ENCODE measurements around the gene FOXO1. TPM values are rescaled to one million over a fixed set of nuclear protein-coding genes. Genes with fewer than 3 reads are reported as not detected.
"Not testable (repeated sequence)": the region's sequence is repeated elsewhere in the genome, so short reads cannot be mapped to it uniquely, and the experiment has no call there.

Gene FOXO1
- polyA plus RNA-seq (2012; ENCODE audit: missing spikeins) = 7.0 TPM

DNA sequence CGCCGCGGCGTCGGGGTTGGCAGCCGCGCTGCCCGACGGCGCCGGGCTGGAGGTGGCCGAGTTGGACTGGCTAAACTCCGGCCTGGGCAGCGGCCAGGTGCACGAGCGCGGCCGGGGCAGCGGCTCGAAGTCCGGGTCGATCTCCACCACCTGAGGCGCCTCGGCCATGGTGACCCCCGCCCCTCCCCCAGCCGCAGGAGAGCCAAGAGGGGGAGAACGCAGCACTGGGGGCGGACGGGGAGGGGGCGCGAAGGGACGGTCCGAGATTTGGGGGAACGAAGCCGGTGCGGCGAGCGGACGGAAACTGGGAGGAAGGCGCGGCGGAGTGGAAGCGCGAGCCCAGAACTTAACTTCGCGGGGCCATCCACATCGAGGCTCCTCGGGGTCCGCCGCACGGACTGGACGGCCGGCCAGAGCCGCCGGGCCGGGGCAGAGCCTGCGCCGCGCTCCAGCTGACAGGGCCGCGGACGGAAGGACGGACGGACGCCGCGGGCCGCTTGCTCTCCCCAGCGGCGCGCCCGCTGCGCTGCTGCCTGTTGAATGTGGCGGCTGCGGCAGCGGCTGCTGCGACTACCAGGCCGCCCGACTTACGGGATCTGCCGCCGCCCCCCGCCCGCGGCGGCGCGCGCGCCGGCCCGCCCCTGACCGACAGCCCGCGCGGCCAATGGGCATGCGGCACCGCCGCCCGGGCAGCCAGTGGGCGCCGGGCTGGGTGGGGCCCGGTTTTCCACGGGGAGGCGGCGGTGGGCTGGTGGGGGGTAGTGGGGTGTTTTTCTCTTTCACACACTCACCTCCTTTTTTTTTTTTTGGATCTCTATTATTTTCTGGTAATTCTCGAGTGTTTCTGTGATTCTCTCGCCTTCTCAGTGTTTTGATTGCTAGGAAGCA, at the start of gene FOXO1:
Gene FOXO1 (minus strand): TSS at position 597 of the 888 bp plus-strand sequence. CDS start 429 bp downstream, at position 168.
- FAIRE-seq = peak; percentile 80
- peak; percentile 94 for DNase-seq (ENCODE audit: insufficient read length)
- peak; percentile 95 for TF ChIP-seq TAF1 (IDR thresholded peaks at IDR 0.05; ENCODE audit: borderline replicate concordance, low read depth, low read length)
- peak; percentile 88 for TF ChIP-seq POLR2AphosphoS5 (IDR thresholded peaks at IDR 0.05; ENCODE audit: low read depth, low read length)
- peak; percentile 96 for TF ChIP-seq POLR2A (IDR thresholded peaks at IDR 0.05; ENCODE audit: low read depth, low read length)

DNA sequence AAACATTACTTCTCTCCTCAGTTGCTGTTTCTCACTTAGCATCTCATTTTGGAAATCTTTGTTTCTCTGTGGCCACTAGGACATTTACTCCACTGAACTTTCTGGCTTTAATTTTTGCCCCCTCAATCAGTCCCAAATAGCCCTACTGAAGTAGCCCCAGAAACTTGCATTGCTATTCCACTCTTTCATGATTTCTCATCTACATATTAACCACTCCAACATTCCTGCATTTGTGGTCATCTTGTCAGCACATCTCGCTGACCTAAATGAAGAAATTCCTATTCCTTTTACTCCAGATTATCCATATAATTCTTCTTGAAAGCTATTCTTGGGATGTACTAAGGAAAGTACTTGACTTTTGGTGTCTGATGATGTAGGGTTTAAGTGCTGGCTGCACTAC, 48.0 kb upstream of the FOXO1 start:
- not testable (repeated sequence) for FAIRE-seq; DNase-seq (ENCODE audit: insufficient read length)

DNA sequence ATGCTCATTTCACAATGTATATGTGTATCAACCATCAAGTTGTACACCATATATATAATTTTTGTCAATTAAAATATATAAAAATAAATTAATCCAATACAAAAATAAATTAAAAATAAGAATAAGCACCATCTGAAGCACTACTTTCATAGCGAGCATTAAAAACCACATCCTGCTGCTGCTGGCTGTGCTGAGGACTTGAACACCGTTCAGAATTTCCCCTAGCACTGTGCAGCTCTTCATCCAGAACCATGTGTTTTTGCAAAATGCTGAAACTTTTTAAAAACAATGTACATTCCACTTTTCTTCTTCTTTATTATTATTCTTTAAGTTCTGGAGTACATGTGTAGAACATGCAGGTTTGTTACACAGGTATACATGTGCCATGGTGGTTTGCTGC, 40.0 kb upstream of the FOXO1 start:
- FAIRE-seq (no peak), DNase-seq (ENCODE audit: insufficient read length) (no peak)
- TF ChIP-seq POLR2A (IDR thresholded peaks at IDR 0.05; ENCODE audit: low read depth, low read length) = no peak
- TF ChIP-seq TAF1 (IDR thresholded peaks at IDR 0.05; ENCODE audit: borderline replicate concordance, low read depth, low read length) = no peak
- TF ChIP-seq POLR2AphosphoS5 (IDR thresholded peaks at IDR 0.05; ENCODE audit: low read depth, low read length) = no peak

DNA sequence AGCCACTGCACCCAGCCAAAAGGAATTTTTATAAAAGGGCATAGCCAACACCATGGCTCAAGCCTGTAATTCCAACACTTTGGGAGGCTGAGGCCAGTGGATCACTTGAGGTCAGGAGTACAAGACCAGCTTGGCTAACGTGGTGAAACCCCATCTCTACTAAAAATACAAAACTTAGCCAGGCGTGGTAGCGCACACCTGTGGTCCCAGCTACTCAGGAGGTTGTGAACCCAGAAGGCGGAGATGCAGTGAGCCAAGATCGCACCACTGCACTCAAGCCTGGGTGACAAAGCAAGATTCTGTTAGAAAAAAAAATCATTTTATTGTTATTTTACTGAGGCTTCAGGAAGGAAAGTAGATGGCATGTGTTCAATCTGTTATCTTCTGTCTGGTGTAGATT, 31.3 kb upstream of the FOXO1 start:
- TF ChIP-seq POLR2AphosphoS5 (IDR thresholded peaks at IDR 0.05; ENCODE audit: low read depth, low read length) = no peak
- no peak for TF ChIP-seq TAF1 (IDR thresholded peaks at IDR 0.05; ENCODE audit: borderline replicate concordance, low read depth, low read length)
- no peak for TF ChIP-seq POLR2A (IDR thresholded peaks at IDR 0.05; ENCODE audit: low read depth, low read length)
- DNase-seq (ENCODE audit: insufficient read length) (no peak), FAIRE-seq (peak; percentile 81)

DNA sequence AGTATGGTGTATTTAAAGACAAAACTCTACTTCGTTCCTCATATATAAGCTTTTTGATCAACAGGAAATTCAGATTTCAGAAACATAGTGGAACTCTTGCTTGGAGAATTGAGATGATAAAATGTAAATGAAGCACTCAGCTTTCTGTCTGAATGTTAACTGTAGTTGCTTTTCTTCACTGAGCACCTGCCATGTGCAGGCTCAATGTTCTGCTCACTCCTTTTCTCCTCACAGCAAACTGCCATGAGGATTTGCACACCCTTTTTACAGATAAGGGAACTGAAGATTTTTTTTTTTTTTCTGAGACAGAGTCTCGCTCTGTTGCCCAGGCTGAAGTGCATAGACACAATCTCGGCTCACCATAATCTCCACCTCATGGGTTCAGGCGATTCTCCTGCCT, 28.0 kb upstream of the FOXO1 start:
- peak; percentile 57 for FAIRE-seq
- DNase-seq (ENCODE audit: insufficient read length) = no peak
- TF ChIP-seq POLR2AphosphoS5 (IDR thresholded peaks at IDR 0.05; ENCODE audit: low read depth, low read length) (no peak), TAF1 (IDR thresholded peaks at IDR 0.05; ENCODE audit: borderline replicate concordance, low read depth, low read length) (no peak), POLR2A (IDR thresholded peaks at IDR 0.05; ENCODE audit: low read depth, low read length) (no peak)

DNA sequence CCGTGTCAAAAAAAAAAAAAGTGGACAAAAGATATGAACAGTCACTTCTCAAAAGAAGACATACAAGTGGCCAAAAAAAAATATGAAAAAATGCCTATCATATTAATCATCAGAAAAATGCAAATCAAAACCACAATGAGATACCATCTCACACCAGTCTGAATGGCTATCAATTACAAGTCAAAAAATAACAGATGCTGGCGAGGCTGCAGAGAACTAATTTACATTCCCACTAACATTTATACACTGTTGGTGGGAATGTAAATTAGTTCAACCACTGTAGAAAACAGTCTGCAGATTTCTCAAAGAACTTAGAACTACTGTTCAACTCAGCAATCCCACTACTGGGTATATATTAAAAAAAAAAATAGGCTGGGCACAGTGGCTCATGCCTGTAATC, 26.5 kb upstream of the FOXO1 start:
- FAIRE-seq = no peak
- TF ChIP-seq POLR2AphosphoS5 (IDR thresholded peaks at IDR 0.05; ENCODE audit: low read depth, low read length) (no peak), POLR2A (IDR thresholded peaks at IDR 0.05; ENCODE audit: low read depth, low read length) (no peak), TAF1 (IDR thresholded peaks at IDR 0.05; ENCODE audit: borderline replicate concordance, low read depth, low read length) (no peak)
- no peak for DNase-seq (ENCODE audit: insufficient read length)

DNA sequence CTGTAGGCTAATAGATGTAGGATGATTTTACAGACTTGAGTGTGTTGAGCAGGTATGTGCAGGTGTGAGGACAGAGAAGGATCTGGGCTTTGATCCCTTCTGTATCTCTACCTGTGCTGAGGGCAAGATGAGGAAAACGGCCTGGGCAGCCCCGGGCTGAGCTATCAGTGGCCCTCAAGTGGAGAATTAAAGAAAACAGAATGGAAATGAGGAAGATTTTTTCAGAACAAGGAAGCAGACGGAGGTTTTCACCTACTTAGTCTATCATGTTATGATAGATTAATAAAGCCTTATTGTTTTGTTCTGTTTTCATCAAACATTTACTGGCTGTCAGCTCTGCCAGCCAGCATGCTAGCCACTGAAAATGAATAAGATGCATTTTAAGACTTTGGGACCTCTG, 22.3 kb upstream of the FOXO1 start:
- TF ChIP-seq TAF1 (IDR thresholded peaks at IDR 0.05; ENCODE audit: borderline replicate concordance, low read depth, low read length) (no peak), POLR2AphosphoS5 (IDR thresholded peaks at IDR 0.05; ENCODE audit: low read depth, low read length) (no peak), POLR2A (IDR thresholded peaks at IDR 0.05; ENCODE audit: low read depth, low read length) (no peak)
- no peak for DNase-seq (ENCODE audit: insufficient read length)
- no peak for FAIRE-seq

DNA sequence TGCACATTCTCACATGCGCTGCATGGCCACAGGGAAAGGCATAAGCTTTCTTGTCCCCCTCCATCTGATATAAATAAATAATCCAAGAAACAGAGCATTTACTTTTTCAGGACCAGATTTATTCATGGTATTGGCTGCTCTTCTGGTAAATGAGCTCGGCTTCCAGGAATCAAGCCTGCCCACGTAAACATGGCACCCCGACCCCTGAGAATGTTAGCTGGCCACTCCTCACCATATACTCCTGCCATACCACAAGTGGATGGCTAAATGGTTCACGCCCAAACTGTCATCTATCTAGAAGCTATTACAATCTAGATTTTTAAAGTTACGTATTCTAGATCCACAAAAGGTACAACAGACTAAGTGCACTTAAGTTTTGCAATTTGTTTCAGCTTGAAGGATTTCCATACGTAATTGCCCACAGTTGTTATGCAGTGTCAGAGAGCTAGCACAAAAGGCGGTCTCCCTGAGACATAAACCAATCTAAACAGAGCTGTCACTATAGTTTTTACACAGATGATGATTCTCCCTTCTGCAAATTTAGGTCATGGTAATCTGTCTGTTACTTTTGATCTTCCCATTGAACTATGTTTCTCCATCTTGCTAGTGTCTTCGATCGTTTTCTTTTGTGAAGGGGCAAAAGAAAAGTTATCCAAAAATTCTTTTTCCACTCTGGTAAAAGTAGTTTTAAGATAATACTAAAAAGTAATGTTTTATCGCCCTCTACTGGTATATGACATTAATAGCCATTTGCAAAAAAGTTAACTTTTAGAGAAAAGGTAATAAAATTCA, 16.2 kb upstream of the FOXO1 start:
- no peak for DNase-seq (ENCODE audit: insufficient read length)
- no peak for TF ChIP-seq TAF1 (IDR thresholded peaks at IDR 0.05; ENCODE audit: borderline replicate concordance, low read depth, low read length)
- no peak for FAIRE-seq

DNA sequence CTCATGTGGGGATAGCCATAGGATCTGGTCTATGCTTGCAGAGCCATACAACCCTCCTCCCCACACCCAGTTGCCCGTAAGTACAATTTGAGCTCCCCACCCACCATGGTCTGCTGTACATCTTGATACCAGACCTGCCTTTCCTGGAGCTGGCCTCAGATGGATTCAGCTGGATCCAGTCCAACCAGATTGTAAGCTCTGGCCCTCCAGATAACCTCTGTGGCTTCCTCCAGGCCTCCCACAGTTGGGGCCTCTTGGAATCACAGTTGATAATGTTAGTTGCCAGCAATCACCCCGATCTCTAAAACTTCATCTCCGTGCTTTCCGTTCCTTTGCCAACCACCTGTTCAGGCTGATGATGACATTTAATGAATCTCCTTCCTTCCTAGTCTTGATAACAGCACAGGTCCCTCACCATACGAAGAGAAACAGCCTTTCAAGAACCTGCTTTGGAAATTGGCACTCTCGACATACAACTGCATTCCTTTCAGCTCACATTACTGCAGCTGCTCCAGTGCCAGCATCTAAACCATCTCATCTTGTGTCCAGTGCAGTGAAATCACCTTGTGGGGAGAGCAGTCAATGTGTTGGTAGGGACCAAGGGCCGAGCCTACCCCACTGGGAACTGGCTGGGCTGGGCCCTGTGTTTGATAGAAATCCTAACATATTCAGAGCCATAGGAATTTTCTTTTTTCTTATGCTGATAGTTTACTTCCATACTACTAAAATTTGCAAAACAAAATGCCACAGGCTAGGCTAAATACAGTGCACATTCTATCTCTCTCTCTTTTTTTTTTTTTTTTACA, 15.1 kb upstream of the FOXO1 start:
- TF ChIP-seq POLR2A (IDR thresholded peaks at IDR 0.05; ENCODE audit: low read depth, low read length) = no peak
- no peak for TF ChIP-seq POLR2AphosphoS5 (IDR thresholded peaks at IDR 0.05; ENCODE audit: low read depth, low read length)
- no peak for TF ChIP-seq TAF1 (IDR thresholded peaks at IDR 0.05; ENCODE audit: borderline replicate concordance, low read depth, low read length)
- FAIRE-seq = no peak

DNA sequence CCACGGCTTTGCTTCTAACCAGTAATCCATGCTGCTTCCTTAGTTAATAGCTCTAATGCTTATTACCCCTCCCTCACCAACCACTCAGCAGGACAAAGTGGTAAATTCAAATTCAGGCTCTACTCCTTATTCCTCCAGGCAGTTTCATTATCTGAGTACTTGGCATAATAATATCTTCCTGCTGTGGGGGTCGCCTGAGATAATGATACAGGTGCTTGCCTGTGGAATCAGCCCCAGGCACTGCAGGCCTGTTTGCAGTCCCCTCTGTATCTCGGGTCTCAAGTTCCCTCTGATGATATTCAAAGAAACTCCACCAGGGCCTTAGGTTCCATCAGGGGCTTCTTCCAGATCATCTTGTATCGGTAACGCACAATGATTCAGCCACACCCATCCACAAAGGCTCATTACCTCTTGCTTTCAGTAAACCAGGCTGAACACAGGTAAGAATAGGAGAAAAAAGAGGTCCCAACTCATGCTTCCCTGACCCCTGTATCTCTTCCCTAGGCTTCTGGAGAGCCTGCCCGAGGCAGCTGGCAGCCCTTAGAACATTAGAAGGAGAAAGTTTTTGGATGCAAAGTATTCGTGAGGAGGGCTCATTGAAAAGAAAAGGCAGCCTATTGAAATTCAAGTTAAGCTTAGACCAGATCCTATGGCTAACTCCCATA, 14.3 kb upstream of the FOXO1 start:
- FAIRE-seq = no peak
- TF ChIP-seq POLR2AphosphoS5 (IDR thresholded peaks at IDR 0.05; ENCODE audit: low read depth, low read length) = no peak
- TF ChIP-seq POLR2A (IDR thresholded peaks at IDR 0.05; ENCODE audit: low read depth, low read length) = no peak
- no peak for TF ChIP-seq TAF1 (IDR thresholded peaks at IDR 0.05; ENCODE audit: borderline replicate concordance, low read depth, low read length)

More for the DNA sequence above, 15.1 kb upstream of the FOXO1 start:
- DNase-seq (ENCODE audit: insufficient read length) = no peak

DNA sequence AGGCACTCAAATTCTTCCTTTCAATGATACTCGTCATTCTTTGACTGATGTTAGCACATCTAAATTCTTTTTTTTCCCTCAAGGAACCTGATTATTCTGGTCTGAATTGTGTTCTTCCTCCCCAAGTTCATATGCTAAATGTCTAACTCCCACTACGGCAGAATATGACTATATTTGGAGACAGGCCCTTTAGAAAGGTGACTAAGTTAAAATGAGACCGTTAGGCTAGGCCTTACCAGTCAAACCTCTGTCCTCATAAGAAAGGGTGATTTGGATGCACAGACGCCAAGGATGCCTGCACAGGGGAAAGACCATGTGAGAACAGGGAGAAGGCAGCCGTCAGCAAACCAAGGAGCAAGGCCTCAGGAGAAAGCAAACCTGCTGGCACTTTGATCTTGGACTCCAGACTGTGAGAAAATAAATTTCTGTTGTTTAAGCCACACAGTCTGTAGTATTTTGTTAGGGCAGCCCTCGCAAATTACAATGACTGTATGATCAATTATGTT, 13.1 kb upstream of the FOXO1 start:
- DNase-seq (ENCODE audit: insufficient read length) = no peak
- FAIRE-seq = no peak
- TF ChIP-seq POLR2AphosphoS5 (IDR thresholded peaks at IDR 0.05; ENCODE audit: low read depth, low read length) = no peak
- no peak for TF ChIP-seq POLR2A (IDR thresholded peaks at IDR 0.05; ENCODE audit: low read depth, low read length)
- no peak for TF ChIP-seq TAF1 (IDR thresholded peaks at IDR 0.05; ENCODE audit: borderline replicate concordance, low read depth, low read length)

More for the DNA sequence above, 14.3 kb upstream of the FOXO1 start:
- DNase-seq (ENCODE audit: insufficient read length) = no peak

Measured in GM12892 (cell line).